DOHH2 (cell line): Measurements from ENCODE around the gene VIT.

Experiments
- H3F3A ChIP-seq: fragments of 200-600 bp; sonication (generic), shearing (Covaris generic); 2 replicates; pipeline ENCODE4 v1.6.0; 2016; ENCODE audit warnings: antibody characterized with exemption, mild to moderate bottlenecking; ENCODE audit not compliant: control insufficient read depth, insufficient read depth
- H3K27ac ChIP-seq: fragments of 200-600 bp; sonication (generic); 2 replicates; pipeline ENCODE4 v1.5.1; 2014; ENCODE audit warnings: low read depth, mild to moderate bottlenecking, low read length, moderate library complexity
- H3K27me3 ChIP-seq: fragments of 200-600 bp; sonication (generic); 2 replicates; pipeline ENCODE4 v1.6.1; 2014; ENCODE audit warnings: mild to moderate bottlenecking, low read length, mixed read lengths; ENCODE audit not compliant: control insufficient read depth
- H3K36me3 ChIP-seq: fragments of 200-600 bp; sonication (generic); 2 replicates; pipeline ENCODE4 v1.6.1; 2014; ENCODE audit warnings: mild to moderate bottlenecking, low read length, moderate library complexity, mixed read lengths; ENCODE audit not compliant: control insufficient read depth
- H3K4me1 ChIP-seq: fragments of 200-600 bp; sonication (generic); 2 replicates; pipeline ENCODE4 v1.6.1; 2014; ENCODE audit warnings: mild to moderate bottlenecking, low read length, mixed read lengths; ENCODE audit not compliant: control insufficient read depth
- H3K4me2 ChIP-seq: fragments of 200-600 bp; sonication (generic); 2 replicates; pipeline ENCODE4 v1.6.0; 2014; ENCODE audit warnings: mild to moderate bottlenecking, low read length, moderate library complexity
- H3K4me3 ChIP-seq: fragments of 200-600 bp; sonication (generic); 2 replicates; pipeline ENCODE4 v1.5.1; 2014; ENCODE audit warnings: mild to moderate bottlenecking, low read length, mixed read lengths
- H3K79me2 ChIP-seq: fragments of 200-600 bp; sonication (generic); 2 replicates; pipeline ENCODE4 v1.6.1; 2014; ENCODE audit warnings: mild to moderate bottlenecking, low read length, mixed read lengths; ENCODE audit not compliant: control insufficient read depth
- H3K9me2 ChIP-seq: fragments of 200-600 bp; sonication (generic); replicated peaks from 2 replicates; pipeline ENCODE4 v1.6.1; 2014; ENCODE audit warnings: mild to moderate bottlenecking, low read length, mixed read lengths; ENCODE audit not compliant: control insufficient read depth
- H3K9me3 ChIP-seq: fragments of 200-600 bp; sonication (generic); 2 replicates; pipeline ENCODE4 v1.6.1; 2014; ENCODE audit warnings: antibody characterized with exemption, low read length, mixed read lengths; ENCODE audit not compliant: control insufficient read depth, insufficient read depth
- H4K20me1 ChIP-seq: fragments of 200-600 bp; sonication (generic); 2 replicates; pipeline ENCODE4 v1.6.0; 2014; ENCODE audit warnings: low read depth, mild to moderate bottlenecking, antibody characterized with exemption, low read length, moderate library complexity; ENCODE audit not compliant: control insufficient read depth, insufficient read depth
- CTCF ChIP-seq: fragments of 200-600 bp; sonication (generic); IDR thresholded peaks from one replicate; pipeline ENCODE4 v1.5.1; 2014; ENCODE audit warnings: antibody characterized with exemption, mild to moderate bottlenecking, low read depth, low read length; ENCODE audit not compliant: poor library complexity, severe bottlenecking
- EZH2phosphoT487 ChIP-seq: fragments of 200-600 bp; sonication (generic); IDR thresholded peaks from 2 replicates; pipeline ENCODE4 v1.6.1; 2017; ENCODE audit warnings: borderline replicate concordance, mild to moderate bottlenecking, antibody characterized with exemption, low read length, moderate library complexity, mixed read lengths

Gene VIT

GRCh38 chr2:36756438-36756837 is 59.9 kb downstream of the VIT start:
- H4K20me1 ChIP-seq = no peaks in the 10 kb centered on the region
- no peak overlapping the region for H3K27ac ChIP-seq

DNA sequence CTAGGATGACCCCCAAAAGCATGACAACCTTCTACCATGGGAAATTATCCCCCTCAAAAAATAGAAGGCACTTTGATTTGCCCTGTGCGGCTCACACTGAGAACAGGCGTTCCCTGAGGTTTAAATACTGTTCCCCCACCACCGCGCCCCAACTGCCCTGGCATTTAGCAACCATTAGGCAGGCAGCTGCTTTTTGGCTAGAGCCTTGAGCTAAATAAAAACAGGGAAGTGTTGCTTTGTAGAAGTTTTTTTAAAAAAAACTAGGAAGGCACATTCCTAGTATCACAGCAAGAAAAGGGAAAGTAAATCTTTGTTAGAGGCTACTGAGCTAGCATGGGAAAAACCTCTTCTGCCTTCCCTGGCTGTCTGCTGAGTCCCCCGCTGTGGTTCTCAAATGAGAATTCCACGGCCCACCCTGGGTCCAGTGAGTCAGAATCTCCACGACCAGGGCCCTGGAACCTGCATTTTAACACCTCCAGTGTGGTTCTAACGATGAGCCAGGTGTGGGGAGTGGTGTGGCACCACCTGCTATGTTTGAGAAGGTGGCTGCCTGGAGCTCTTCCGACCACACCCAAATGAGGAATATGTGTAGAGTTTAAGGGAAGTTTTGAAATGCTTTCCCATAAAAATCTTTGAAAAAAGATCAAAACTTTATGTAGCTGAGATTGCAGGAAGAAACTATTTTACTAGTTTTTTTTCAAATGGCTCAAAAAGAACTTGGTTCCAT is 66.4 kb downstream of the VIT start:
- Histone ChIP-seq H3K4me1 (no peaks in the 10 kb centered on the region), H3K27ac (no peak overlapping the region), H3K79me2 (no peaks in the 10 kb centered on the region), H4K20me1 (no peaks in the 10 kb centered on the region), H3K4me2 (no peak overlapping the region), H3K9me3 (no peaks in the 10 kb centered on the region), H3K27me3 (no peaks in the 10 kb centered on the region), H3K4me3 (no peak overlapping the region), H3K36me3 (no peaks in the 10 kb centered on the region), H3K9me2 (no peaks in the 10 kb centered on the region), H3F3A (no peaks in the 10 kb centered on the region)
- no peak for TF ChIP-seq CTCF
- TF ChIP-seq EZH2phosphoT487 = no peak

More at GRCh38 chr2:36756438-36756837, 59.9 kb downstream of the VIT start:
- TF ChIP-seq CTCF (no peak), EZH2phosphoT487 (no peak)
- no peaks in the 10 kb centered on the region for H3K36me3 ChIP-seq
- no peaks in the 10 kb centered on the region for H3K27me3 ChIP-seq
- H3K4me3 ChIP-seq = no peak overlapping the region
- H3K9me3 ChIP-seq = no peaks in the 10 kb centered on the region
- H3K4me1 ChIP-seq = no peaks in the 10 kb centered on the region
- H3K9me2 ChIP-seq = no peaks in the 10 kb centered on the region
- no peaks in the 10 kb centered on the region for H3F3A ChIP-seq
- no peak overlapping the region for H3K4me2 ChIP-seq
- no peaks in the 10 kb centered on the region for H3K79me2 ChIP-seq

DNA sequence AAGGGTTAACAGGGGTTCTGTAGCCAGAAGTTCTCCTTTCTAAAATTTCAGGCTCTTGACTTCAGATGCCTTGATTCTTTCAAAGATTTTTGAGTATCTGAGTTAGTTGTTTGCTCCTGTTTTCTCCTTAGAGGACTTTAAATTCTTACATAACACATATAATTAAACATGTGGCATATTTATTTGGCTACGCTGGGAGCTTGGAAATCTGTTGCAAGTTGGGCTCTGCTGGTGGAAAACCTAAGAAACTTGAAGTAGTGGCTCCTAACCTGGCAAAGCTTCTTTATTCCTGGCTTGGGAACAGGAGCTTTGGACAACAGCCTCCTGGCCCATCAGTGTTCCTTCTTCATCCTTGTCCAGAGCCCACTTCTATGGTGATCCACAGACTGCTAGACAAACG is 72.6 kb downstream of the VIT start:
- TF ChIP-seq CTCF = no peak
- TF ChIP-seq EZH2phosphoT487 = no peak
- Histone ChIP-seq H3K4me1 (no peaks in the 10 kb centered on the region), H3K4me3 (no peak overlapping the region), H3K27me3 (no peaks in the 10 kb centered on the region), H3K9me3 (no peaks in the 10 kb centered on the region), H3K9me2 (no peaks in the 10 kb centered on the region), H3K27ac (no peak overlapping the region), H3K36me3 (no peaks in the 10 kb centered on the region), H3F3A (no peaks in the 10 kb centered on the region), H3K4me2 (no peak overlapping the region), H4K20me1 (no peaks in the 10 kb centered on the region), H3K79me2 (no peaks in the 10 kb centered on the region)
